Cardiac septum (tissue), 1 donor: ENCODE measurements around the gene PPP1R37. TPM values are rescaled to one million over a fixed set of nuclear protein-coding genes. Genes with fewer than 3 reads are reported as not detected.

Source experiments
- DNase-seq: peaks from one replicate; pipeline ENCODE4 v3.0.0-alpha.2; 2020; ENCODE audit warnings: low spot score
- intact Hi-C: fragments of 100-400 bp; cut with DNase I; formaldehyde crosslinking; loops from one replicate; pipeline ENCODE4 v1.14.0; 2022
- total RNA-seq: library from RNA; stranded (reverse); fragmentation: NEBNext Ultra II Directional; extraction: Animal tissue kit (Norgen Biotek cat#: 25700); gene quantifications from one replicate; pipeline ENCODE4 v1.2.1, GENCODE V29; 2021
- donor health status: DM: no; HTN: no; CAD: no.

PPP1R37 gene
- total RNA-seq, 1 donor from 2014 or later, result 18.6 TPM

- DNase-seq, result no peak
- intact Hi-C loops, result no loop called here
Observed at GRCh38 chr19:45126654-45127053, 33.7 kb downstream of the PPP1R37 start.

- DNase-seq, result no peak
- intact Hi-C loops, result no loop called here
Observed at GRCh38 chr19:45128146-45128545, 35.2 kb downstream of the PPP1R37 start.

GRCh38 chr19:45128806-45129205 is 35.8 kb downstream of the PPP1R37 start:
- intact Hi-C loops, result no loop called here
- no peak for DNase-seq

GRCh38 chr19:45130236-45130635 is 37.3 kb downstream of the PPP1R37 start:
- intact Hi-C loops, result no loop called here
- DNase-seq, result no peak

GRCh38 chr19:45130888-45131615 is 38.1 kb downstream of the PPP1R37 start:
- no peak for DNase-seq
- intact Hi-C loops, result no loop called here

GRCh38 chr19:45133661-45134060 is 40.7 kb downstream of the PPP1R37 start:
- intact Hi-C loops, result no loop called here
- no peak for DNase-seq

GRCh38 chr19:45135176-45135885 is 42.4 kb downstream of the PPP1R37 start:
- intact Hi-C loops, result no loop called here
- no peak for DNase-seq

GRCh38 chr19:45136507-45137178 is 43.7 kb downstream of the PPP1R37 start:
- no peak for DNase-seq
- intact Hi-C loops, result no loop called here

GRCh38 chr19:45137179-45137761 is 44.3 kb downstream of the PPP1R37 start:
- DNase-seq, result no peak
- intact Hi-C loops, result no loop called here

- intact Hi-C loops, result no loop called here
- DNase-seq, result no peak
Observed at GRCh38 chr19:45138303-45138751, 45.3 kb downstream of the PPP1R37 start.

GRCh38 chr19:45139286-45140143 is 46.5 kb downstream of the PPP1R37 start:
- intact Hi-C loops, result no loop called here
- no peak for DNase-seq

GRCh38 chr19:45140144-45140503 is 47.1 kb downstream of the PPP1R37 start:
- DNase-seq, result no peak
- intact Hi-C loops, result no loop called here

GRCh38 chr19:45140533-45140932 is 47.6 kb downstream of the PPP1R37 start:
- no peak for DNase-seq
- intact Hi-C loops, result no loop called here

- intact Hi-C loops, result no loop called here
- no peak for DNase-seq
Observed at GRCh38 chr19:45141203-45141900, 48.4 kb downstream of the PPP1R37 start.

GRCh38 chr19:45142016-45142725 is 49.2 kb downstream of the PPP1R37 start:
- intact Hi-C loops, result no loop called here
- DNase-seq, result no peak

GRCh38 chr19:45142726-45143110 is 49.7 kb downstream of the PPP1R37 start:
- DNase-seq, result no peak
- intact Hi-C loops, result no loop called here

- DNase-seq, result no peak
- intact Hi-C loops, result no loop called here
Observed at GRCh38 chr19:45144431-45145269, 51.7 kb downstream of the PPP1R37 start.
